Natural killer cell (primary cell): ENCODE measurements around the gene ADAMTSL5. TPM values are rescaled to one million over a fixed set of nuclear protein-coding genes. Genes with fewer than 3 reads are reported as not detected.

ENCODE experiments used
- ATAC-seq, 3 donors: fragments of 150-1000 bp in 2 of 3; fragments of 200-7000 bp in 1 of 3; cut with Tn5 transposase; 1 replicate in 1 of 3; 2 replicates in 2 of 3; pipeline ENCODE4 v1.10.0; 2021; ENCODE audit warnings: mild to moderate bottlenecking in 2 of 3, moderate library complexity in 2 of 3
- DNase-seq, 2 donors: peaks; one replicate each; pipeline versions ENCODE4 v3.0.0 to v3.0.0-alpha.2; 2013 to 2021; ENCODE audit warnings: mixed read lengths in 1 of 2
- H3K27ac ChIP-seq: one replicate; pipeline ENCODE4 v1.5.1; 2013; ENCODE audit warnings: mild to moderate bottlenecking, low read length
- H3K27me3 ChIP-seq: one replicate; pipeline ENCODE4 v1.6.1; 2013; ENCODE audit warnings: low read length; ENCODE audit not compliant: control insufficient read depth, insufficient read depth
- H3K36me3 ChIP-seq: one replicate; pipeline ENCODE4 v1.6.1; 2013; ENCODE audit warnings: low read length; ENCODE audit not compliant: control insufficient read depth, insufficient read depth
- H3K4me1 ChIP-seq: one replicate; pipeline ENCODE4 v1.6.1; 2013; ENCODE audit warnings: low read length; ENCODE audit not compliant: control insufficient read depth, insufficient read depth
- H3K4me3 ChIP-seq: one replicate; pipeline ENCODE4 v1.5.1; 2013; ENCODE audit warnings: low read length
- H3K9me3 ChIP-seq: one replicate; pipeline ENCODE4 v1.6.1; 2013; ENCODE audit warnings: low read length; ENCODE audit not compliant: control insufficient read depth, insufficient read depth
- H3K27ac Mint-ChIP-seq, 2 donors: one replicate each; pipeline ENCODE4 v1.8.0; 2022; ENCODE audit warnings: mild to moderate bottlenecking in 2 of 2, mixed read lengths in 2 of 2, moderate library complexity in 1 of 2
- H3K27me3 Mint-ChIP-seq, 2 donors: one replicate each; pipeline ENCODE4 v1.8.0; 2022; ENCODE audit warnings: low read depth in 2 of 2, mixed read lengths in 2 of 2
- H3K36me3 Mint-ChIP-seq: one replicate; pipeline ENCODE4 v1.8.0; 2022; ENCODE audit warnings: mixed read lengths
- H3K4me1 Mint-ChIP-seq, 2 donors: one replicate each; pipeline ENCODE4 v1.8.0; 2022; ENCODE audit warnings: mixed read lengths in 2 of 2
- H3K4me3 Mint-ChIP-seq: one replicate; pipeline ENCODE4 v1.8.0; 2022; ENCODE audit warnings: mild to moderate bottlenecking, moderate library complexity, mixed read lengths
- H3K9me3 Mint-ChIP-seq, 2 donors: one replicate each; pipeline ENCODE4 v1.8.0; 2022; ENCODE audit warnings: mixed read lengths in 2 of 2
- WGBS: methylation state at CpG from one replicate; pipeline ENCODE4 v1.1.7; 2013; ENCODE audit warnings: missing lambda C conversion rate; ENCODE audit not compliant: insufficient coverage; 5-methylcytosine and 5-hydroxymethylcytosine counted together
- intact Hi-C: fragments of 100-400 bp; cut with micrococcal nuclease; formaldehyde crosslinking; loops from one replicate; pipeline ENCODE4 v1.14.2; 2022
- total RNA-seq, 4 donors: library from RNA; stranded (reverse); fragments of 120-200 nt in 1 of 4; gene quantifications; one replicate each; pipeline versions ENCODE4 v1.2.3 to v1.2.4, GENCODE V29; 2013 to 2022
- TF ChIP-seq, protein P1 (sequence below): fragments of 200-600 bp; IDR thresholded peaks from one replicate; pipeline ENCODE4 v1.8.0; 2022; ENCODE audit warnings: antibody characterized with exemption

Gene ADAMTSL5
- total RNA-seq, 3 donors from 2014 or later (not counting 1 experiment from before 2014, with no cell fraction given), result 0.70 to 2.5 (median 1.0) TPM

DNA sequence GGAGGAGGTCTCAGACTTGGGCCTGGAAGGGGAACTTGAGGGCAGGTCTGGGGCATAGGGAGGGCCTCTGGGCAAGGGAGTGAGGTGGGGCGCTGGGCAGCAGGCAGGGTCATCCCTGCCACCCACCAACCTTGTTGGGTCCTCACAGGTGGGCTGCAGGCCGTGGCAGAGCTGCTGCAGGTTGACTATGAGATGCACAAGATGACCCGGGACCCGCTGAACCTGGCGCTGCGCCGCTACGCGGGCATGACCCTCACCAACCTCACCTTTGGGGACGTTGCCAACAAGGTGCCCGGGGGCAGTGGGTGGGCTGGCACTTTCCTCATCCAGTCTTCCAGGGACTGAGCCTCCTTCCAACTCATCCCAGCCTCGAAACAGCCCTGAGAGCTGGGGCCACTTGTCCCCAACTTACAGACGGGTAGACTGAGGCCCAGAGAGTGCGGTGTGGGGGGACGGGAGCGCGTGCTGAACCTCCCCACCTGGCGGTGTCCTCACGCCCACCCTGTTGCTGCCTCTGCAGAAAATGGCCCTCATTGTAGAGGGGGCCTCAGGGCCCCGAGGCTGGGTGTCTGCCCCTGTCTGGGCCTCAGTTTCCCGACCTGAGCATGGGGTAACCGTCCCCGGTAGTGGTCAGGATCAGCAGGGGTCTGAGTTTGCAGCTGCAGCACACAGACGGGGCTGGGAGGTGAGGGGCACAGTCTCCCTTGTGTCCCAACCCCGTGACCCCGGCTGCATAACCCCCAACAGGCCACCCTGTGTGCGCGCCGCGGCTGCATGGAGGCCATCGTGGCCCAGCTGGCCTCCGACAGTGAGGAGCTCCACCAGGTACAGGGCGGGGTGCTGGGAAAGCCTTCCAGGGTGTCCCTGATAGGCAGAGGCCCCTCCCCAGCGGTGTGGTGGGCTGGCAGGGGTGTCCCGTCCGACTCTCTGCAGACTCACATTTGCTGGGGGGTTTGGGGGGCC is 52.5 kb downstream of the ADAMTSL5 start:
- Histone ChIP-seq H3K4me3 (no peak overlapping the region), H3K27me3 (peaks cover 22% of the 10 kb centered on the region), H3K4me1 (peaks cover 17% of the 10 kb centered on the region), H3K9me3 (peaks cover 7% of the 10 kb centered on the region), H3K27ac (no peak overlapping the region), H3K36me3 (peaks cover 3% of the 10 kb centered on the region)
- TF ChIP-seq, protein P1, sequence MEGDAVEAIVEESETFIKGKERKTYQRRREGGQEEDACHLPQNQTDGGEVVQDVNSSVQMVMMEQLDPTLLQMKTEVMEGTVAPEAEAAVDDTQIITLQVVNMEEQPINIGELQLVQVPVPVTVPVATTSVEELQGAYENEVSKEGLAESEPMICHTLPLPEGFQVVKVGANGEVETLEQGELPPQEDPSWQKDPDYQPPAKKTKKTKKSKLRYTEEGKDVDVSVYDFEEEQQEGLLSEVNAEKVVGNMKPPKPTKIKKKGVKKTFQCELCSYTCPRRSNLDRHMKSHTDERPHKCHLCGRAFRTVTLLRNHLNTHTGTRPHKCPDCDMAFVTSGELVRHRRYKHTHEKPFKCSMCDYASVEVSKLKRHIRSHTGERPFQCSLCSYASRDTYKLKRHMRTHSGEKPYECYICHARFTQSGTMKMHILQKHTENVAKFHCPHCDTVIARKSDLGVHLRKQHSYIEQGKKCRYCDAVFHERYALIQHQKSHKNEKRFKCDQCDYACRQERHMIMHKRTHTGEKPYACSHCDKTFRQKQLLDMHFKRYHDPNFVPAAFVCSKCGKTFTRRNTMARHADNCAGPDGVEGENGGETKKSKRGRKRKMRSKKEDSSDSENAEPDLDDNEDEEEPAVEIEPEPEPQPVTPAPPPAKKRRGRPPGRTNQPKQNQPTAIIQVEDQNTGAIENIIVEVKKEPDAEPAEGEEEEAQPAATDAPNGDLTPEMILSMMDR, result no peak
- Mint-ChIP-seq H3K36me3 (no peaks in the 10 kb centered on the region), H3K4me3 (no peak overlapping the region), H3K9me3 (no peaks in the 10 kb centered on the region), H3K27ac (no peak overlapping the region), H3K27me3 (peaks cover 0 to 6% of the 10 kb centered on the region in 2 donors), H3K4me1 (peaks cover 0 to 11% of the 10 kb centered on the region in 2 donors)
- intact Hi-C loops, result no loop called here
- DNase-seq (no peak), ATAC-seq (no peak)
- WGBS, result 91% methylated on average over 36 of the region's 36 CpGs

- peaks cover 7% of the 10 kb centered on the region for H3K9me3 ChIP-seq
- Mint-ChIP-seq H3K27me3 (peaks cover 0 to 10% of the 10 kb centered on the region in 2 donors), H3K9me3 (no peaks in the 10 kb centered on the region), H3K36me3 (no peaks in the 10 kb centered on the region), H3K27ac (no peak overlapping the region), H3K4me3 (no peak overlapping the region), H3K4me1 (peaks cover 0 to 12% of the 10 kb centered on the region in 2 donors)
- no peak overlapping the region for H3K4me3 ChIP-seq
- ATAC-seq (no peak), DNase-seq (no peak)
- intact Hi-C loops, result no loop called here
- no peak overlapping the region for H3K27ac ChIP-seq
- peaks cover 22% of the 10 kb centered on the region for H3K27me3 ChIP-seq
- H3K36me3 ChIP-seq, result peaks cover 3% of the 10 kb centered on the region
- WGBS, result 91% methylated on average over 8 of the region's 9 CpGs
- TF ChIP-seq, protein P1, result no peak
- peaks cover 20% of the 10 kb centered on the region for H3K4me1 ChIP-seq
Measured at GRCh38 chr19:1459479-1459878, 53.3 kb downstream of the ADAMTSL5 start.

DNA sequence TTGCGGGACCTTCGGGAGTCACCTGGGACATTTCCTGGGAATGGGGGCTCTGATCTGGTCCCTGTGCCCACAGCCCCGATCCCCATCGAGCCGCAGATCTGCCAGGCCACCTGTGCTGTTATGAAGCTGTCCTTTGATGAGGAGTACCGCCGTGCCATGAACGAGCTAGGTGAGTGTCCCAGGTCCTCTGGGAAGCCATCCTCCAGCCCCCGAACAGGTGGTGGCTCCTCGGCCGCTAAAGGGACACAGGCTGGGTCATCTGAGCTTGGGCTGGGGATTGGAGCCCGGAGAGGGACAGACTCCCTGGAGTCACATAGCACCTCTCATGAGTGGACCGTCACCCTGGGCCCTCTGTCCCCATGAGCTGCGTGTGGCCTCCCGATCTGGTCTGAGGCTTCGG is 54.9 kb downstream of the ADAMTSL5 start:
- no peak for ATAC-seq
- 89% methylated on average over 16 of the region's 16 CpGs for WGBS
- H3K36me3 Mint-ChIP-seq, result no peaks in the 10 kb centered on the region
- H3K4me3 Mint-ChIP-seq, result no peak overlapping the region
- Histone ChIP-seq H3K36me3 (peaks cover 3% of the 10 kb centered on the region), H3K4me1 (peaks cover 20% of the 10 kb centered on the region), H3K27ac (no peak overlapping the region), H3K4me3 (no peak overlapping the region), H3K9me3 (peaks cover 7% of the 10 kb centered on the region), H3K27me3 (peaks cover 35% of the 10 kb centered on the region)
- H3K9me3 Mint-ChIP-seq, result no peaks in the 10 kb centered on the region
- peaks cover 0 to 17% of the 10 kb centered on the region in 2 donors for H3K4me1 Mint-ChIP-seq
- no peak overlapping the region for H3K27ac Mint-ChIP-seq
- H3K27me3 Mint-ChIP-seq, result peaks cover 0 to 15% of the 10 kb centered on the region in 2 donors
- intact Hi-C loops, result no loop called here
- TF ChIP-seq, protein P1, result no peak
- DNase-seq, result no peak
